ENCODE measurements around the gene RAB34. TPM values are rescaled to one million over a fixed set of nuclear protein-coding genes. Genes with fewer than 3 reads are reported as not detected.

RAB34 gene
- total RNA-seq, 1 donor from 2014 or later, result 150 TPM

- no peak for FAIRE-seq
- peak overlapping the region; percentile 58 for H3K27ac Mint-ChIP-seq (ENCODE audit: unreplicated experiment)
- H3K9me3 ChIP-seq (ENCODE audit: insufficient read depth, low read depth, low read length), result no peaks in the 10 kb centered on the region
- no peak overlapping the region for H3K4me2 ChIP-seq (ENCODE audit: low read length)
- H3K4me1 Mint-ChIP-seq (ENCODE audit: low read depth, unreplicated experiment), result no peaks in the 10 kb centered on the region
- DNase-seq (ENCODE audit: low read depth), result no peak
- no peaks in the 10 kb centered on the region for H3K27me3 Mint-ChIP-seq (ENCODE audit: low read depth, unreplicated experiment)
- peaks cover 21% of the 10 kb centered on the region for H3K36me3 ChIP-seq (ENCODE audit: insufficient read depth, low read length)
- no peaks in the 10 kb centered on the region for H3K4me1 ChIP-seq (ENCODE audit: insufficient read depth, low read length)
- H4K20me1 ChIP-seq (ENCODE audit: insufficient read depth, low read length), result peaks cover 25% of the 10 kb centered on the region
- H3K27me3 ChIP-seq (ENCODE audit: insufficient read depth, low read length), result no peaks in the 10 kb centered on the region
- H3K27ac ChIP-seq (ENCODE audit: low read depth, low read length), result no peak overlapping the region
- no peak overlapping the region for H3K4me3 ChIP-seq (ENCODE audit: insufficient read depth, low read depth, low read length)
- H3K4me3 Mint-ChIP-seq (ENCODE audit: unreplicated experiment), result no peak overlapping the region
- TF ChIP-seq EZH2 (IDR thresholded peaks at IDR 0.05; ENCODE audit: insufficient read depth, low read length), result no peak
- TF ChIP-seq CTCF (IDR thresholded peaks at IDR 0.05; ENCODE audit: insufficient read depth, low read depth, low read length), result no peak
- no peak overlapping the region for H3K9ac ChIP-seq (ENCODE audit: low read length)
- peaks cover 19% of the 10 kb centered on the region for H3K36me3 Mint-ChIP-seq (ENCODE audit: low read depth, unreplicated experiment)
- H2AFZ ChIP-seq (ENCODE audit: low read depth, low read length), result no peak overlapping the region
- H3K9me3 Mint-ChIP-seq (ENCODE audit: unreplicated experiment), result no peaks in the 10 kb centered on the region
- peaks cover 4% of the 10 kb centered on the region for H3K79me2 ChIP-seq (ENCODE audit: insufficient read depth, low read length)
These were observed 12.5 kb downstream of the RAB34 start for GRCh38 chr17:28705074-28705659.

- Mint-ChIP-seq H3K9me3 (ENCODE audit: unreplicated experiment) (no peaks in the 10 kb centered on the region), H3K4me3 (ENCODE audit: unreplicated experiment) (no peak overlapping the region), H3K27me3 (ENCODE audit: low read depth, unreplicated experiment) (no peaks in the 10 kb centered on the region), H3K4me1 (ENCODE audit: low read depth, unreplicated experiment) (no peaks in the 10 kb centered on the region), H3K36me3 (ENCODE audit: low read depth, unreplicated experiment) (peaks cover 28% of the 10 kb centered on the region), H3K27ac (ENCODE audit: unreplicated experiment) (no peak overlapping the region)
- Histone ChIP-seq H4K20me1 (ENCODE audit: insufficient read depth, low read length) (peaks cover 31% of the 10 kb centered on the region), H2AFZ (ENCODE audit: low read depth, low read length) (no peak overlapping the region), H3K4me2 (ENCODE audit: low read length) (no peak overlapping the region), H3K36me3 (ENCODE audit: insufficient read depth, low read length) (peaks cover 29% of the 10 kb centered on the region), H3K27ac (ENCODE audit: low read depth, low read length) (no peak overlapping the region), H3K27me3 (ENCODE audit: insufficient read depth, low read length) (no peaks in the 10 kb centered on the region), H3K4me3 (ENCODE audit: insufficient read depth, low read depth, low read length) (no peak overlapping the region), H3K79me2 (ENCODE audit: insufficient read depth, low read length) (no peaks in the 10 kb centered on the region), H3K9me3 (ENCODE audit: insufficient read depth, low read depth, low read length) (no peaks in the 10 kb centered on the region), H3K4me1 (ENCODE audit: insufficient read depth, low read length) (no peaks in the 10 kb centered on the region), H3K9ac (ENCODE audit: low read length) (no peak overlapping the region)
- FAIRE-seq (no peak), DNase-seq (ENCODE audit: low read depth) (no peak)
- TF ChIP-seq EZH2 (IDR thresholded peaks at IDR 0.05; ENCODE audit: insufficient read depth, low read length) (no peak), CTCF (IDR thresholded peaks at IDR 0.05; ENCODE audit: insufficient read depth, low read depth, low read length) (no peak)
These were observed 13.3 kb downstream of the RAB34 start for GRCh38 chr17:28704219-28704858.
